Measurements from ENCODE around the gene SLC13A4. TPM values are rescaled to one million over a fixed set of nuclear protein-coding genes. Genes with fewer than 3 reads are reported as not detected.

SLC13A4 gene
- total RNA-seq, 1 experiment from 2014 or later: not detected

DNA sequence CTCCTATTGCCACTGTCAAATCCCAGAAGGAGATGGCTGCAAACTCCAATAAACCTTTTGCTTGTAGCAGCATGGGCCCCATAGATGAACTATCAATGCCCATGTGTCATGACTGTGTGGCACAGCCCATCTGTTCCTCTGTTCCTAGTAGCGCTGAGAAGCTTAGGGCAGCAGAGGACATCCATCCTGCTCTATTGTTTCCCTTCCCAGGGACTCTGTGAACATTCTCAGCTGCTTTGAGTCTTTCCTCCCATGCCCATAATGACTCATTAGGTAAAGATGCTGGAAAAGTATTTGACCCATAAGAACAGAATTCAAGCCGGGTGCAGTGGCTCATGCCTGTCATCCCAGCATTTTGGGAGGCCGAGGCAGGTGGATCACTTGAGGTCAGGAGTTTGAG lies 37.4 kb downstream of the SLC13A4 start:
- intact Hi-C loops (cut with micrococcal nuclease; ENCODE audit: unreplicated experiment): no loop called here
- no peaks in the 10 kb centered on the region for H3K27me3 Mint-ChIP-seq (ENCODE audit: unreplicated experiment)
- H3K9me3 Mint-ChIP-seq (ENCODE audit: low read depth, unreplicated experiment): no peaks in the 10 kb centered on the region
- no peak overlapping the region for H3K27ac Mint-ChIP-seq (ENCODE audit: unreplicated experiment)
- BruUV-seq (replicated peaks): no TSS peak
- H3K4me3 Mint-ChIP-seq (ENCODE audit: low read depth, unreplicated experiment): no peak overlapping the region
- no peak for DNase-seq
- H3K36me3 Mint-ChIP-seq (ENCODE audit: insufficient read depth, unreplicated experiment): no peaks in the 10 kb centered on the region
- CTCF ChIA-PET: no interaction called here
- TF ChIP-seq CTCF (IDR thresholded peaks at IDR 0.05; ENCODE audit: unreplicated experiment): no peak
- no peaks in the 10 kb centered on the region for H3K4me1 Mint-ChIP-seq (ENCODE audit: low read depth, unreplicated experiment)

GRCh38 chr7:135687466-135687865 lies 40.5 kb downstream of the SLC13A4 start:
- no peak overlapping the region for H3K4me3 Mint-ChIP-seq (ENCODE audit: low read depth, unreplicated experiment)
- H3K9me3 Mint-ChIP-seq (ENCODE audit: low read depth, unreplicated experiment): no peaks in the 10 kb centered on the region
- intact Hi-C loops (cut with micrococcal nuclease; ENCODE audit: unreplicated experiment): no loop called here
- H3K27me3 Mint-ChIP-seq (ENCODE audit: unreplicated experiment): no peaks in the 10 kb centered on the region
- peaks cover under 1% of the 10 kb centered on the region for H3K36me3 Mint-ChIP-seq (ENCODE audit: insufficient read depth, unreplicated experiment)
- H3K4me1 Mint-ChIP-seq (ENCODE audit: low read depth, unreplicated experiment): no peaks in the 10 kb centered on the region
- no TSS peak for BruUV-seq (replicated peaks)
- CTCF ChIA-PET: interaction anchor here (0.7 kb wide), 1 partner anchor 21 kb away, joined by 3 read pairs; no protein-coding TSS in a partner anchor
- DNase-seq: no peak
- no peak overlapping the region for H3K27ac Mint-ChIP-seq (ENCODE audit: unreplicated experiment)
- no peak for TF ChIP-seq CTCF (IDR thresholded peaks at IDR 0.05; ENCODE audit: unreplicated experiment)

DNA sequence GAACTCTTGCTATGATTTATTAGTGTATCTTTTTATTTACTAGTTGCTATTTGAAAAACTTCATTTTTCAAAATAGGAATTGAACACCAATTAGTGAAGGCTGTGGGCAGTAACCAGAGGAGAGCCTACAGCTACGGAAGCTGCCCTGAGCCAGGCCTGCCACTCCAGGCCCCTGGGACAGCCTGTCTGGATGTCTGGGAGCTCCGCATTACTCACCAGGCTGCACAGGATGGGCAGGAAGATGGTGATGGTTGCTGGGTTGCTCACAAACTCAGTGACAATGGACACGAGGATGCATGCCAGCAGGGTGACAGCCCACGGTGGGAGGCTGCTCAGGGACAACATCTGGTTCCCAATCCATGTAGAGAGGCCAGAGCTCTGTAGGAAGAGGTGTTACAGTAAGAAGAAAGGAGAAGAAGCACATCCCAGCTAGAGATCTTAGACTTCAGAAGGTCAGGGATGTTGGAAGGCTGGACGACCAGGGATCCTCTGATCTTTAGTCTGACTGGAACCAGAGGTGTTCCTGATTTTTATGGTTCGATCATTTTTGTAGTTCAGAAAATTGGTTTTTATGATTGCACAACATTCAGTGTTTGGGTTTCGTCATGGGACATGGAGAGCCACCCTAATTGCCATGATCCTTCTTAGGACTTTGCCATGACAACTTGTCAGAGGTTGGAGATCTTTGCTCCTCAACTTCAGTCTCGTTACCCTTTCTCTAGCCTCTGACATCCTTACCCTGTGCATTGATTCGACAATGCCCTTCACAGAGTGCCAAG lies 42.5 kb downstream of the SLC13A4 start:
- H3K36me3 Mint-ChIP-seq (ENCODE audit: insufficient read depth, unreplicated experiment): peaks cover 4% of the 10 kb centered on the region
- H3K4me1 Mint-ChIP-seq (ENCODE audit: low read depth, unreplicated experiment): no peaks in the 10 kb centered on the region
- H3K4me3 Mint-ChIP-seq (ENCODE audit: low read depth, unreplicated experiment): no peak overlapping the region
- intact Hi-C loops (cut with micrococcal nuclease; ENCODE audit: unreplicated experiment): no loop called here
- H3K9me3 Mint-ChIP-seq (ENCODE audit: low read depth, unreplicated experiment): no peaks in the 10 kb centered on the region
- TF ChIP-seq CTCF (IDR thresholded peaks at IDR 0.05; ENCODE audit: unreplicated experiment): no peak
- BruUV-seq (replicated peaks): no TSS peak
- no peak overlapping the region for H3K27ac Mint-ChIP-seq (ENCODE audit: unreplicated experiment)
- no peaks in the 10 kb centered on the region for H3K27me3 Mint-ChIP-seq (ENCODE audit: unreplicated experiment)
- DNase-seq: no peak
- CTCF ChIA-PET: no interaction called here

DNA sequence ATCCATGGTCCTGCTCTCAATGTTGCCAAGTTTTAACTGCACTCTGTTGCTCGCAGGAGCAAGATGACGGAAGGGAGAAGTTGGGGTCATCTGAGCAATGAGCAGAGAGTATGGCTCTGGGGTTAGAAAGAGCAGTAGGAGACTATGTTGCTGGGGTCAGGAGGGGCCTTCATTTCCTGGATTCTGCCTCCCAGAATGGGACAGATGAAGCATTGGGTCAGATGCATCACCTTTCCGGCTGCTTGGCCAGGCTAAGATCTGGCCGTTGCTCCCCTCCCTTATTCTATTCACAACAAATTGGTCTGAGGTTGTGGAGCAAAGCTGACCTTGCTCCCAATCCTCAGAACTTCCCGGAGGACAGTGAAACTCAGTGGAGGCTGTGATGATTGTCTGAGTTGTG lies 43.3 kb downstream of the SLC13A4 start:
- no peaks in the 10 kb centered on the region for H3K9me3 Mint-ChIP-seq (ENCODE audit: low read depth, unreplicated experiment)
- no peaks in the 10 kb centered on the region for H3K4me1 Mint-ChIP-seq (ENCODE audit: low read depth, unreplicated experiment)
- H3K27ac Mint-ChIP-seq (ENCODE audit: unreplicated experiment): no peak overlapping the region
- CTCF ChIA-PET: no interaction called here
- TF ChIP-seq CTCF (IDR thresholded peaks at IDR 0.05; ENCODE audit: unreplicated experiment): no peak
- H3K4me3 Mint-ChIP-seq (ENCODE audit: low read depth, unreplicated experiment): no peak overlapping the region
- no peak for DNase-seq
- H3K27me3 Mint-ChIP-seq (ENCODE audit: unreplicated experiment): no peaks in the 10 kb centered on the region
- no TSS peak for BruUV-seq (replicated peaks)
- intact Hi-C loops (cut with micrococcal nuclease; ENCODE audit: unreplicated experiment): no loop called here
- peaks cover 4% of the 10 kb centered on the region for H3K36me3 Mint-ChIP-seq (ENCODE audit: insufficient read depth, unreplicated experiment)

Data from Calu3 (cell line).